Hepatocyte (in vitro differentiated cells): ENCODE results near the gene PLXNC1.

Experiments used
- EZH2 ChIP-seq: fragments of 200-600 bp; sonication (generic); IDR thresholded peaks from 2 replicates; pipeline ENCODE4 v1.6.1; 2016; ENCODE audit warnings: antibody characterized with exemption, mild to moderate bottlenecking, borderline replicate concordance
- EZH2phosphoT487 ChIP-seq: fragments of 200-600 bp; sonication (generic); IDR thresholded peaks from one replicate; pipeline ENCODE4 v1.6.1; 2018; ENCODE audit warnings: antibody characterized with exemption, mild to moderate bottlenecking, low read depth, moderate library complexity; ENCODE audit not compliant: unreplicated experiment, severe bottlenecking
- TF ChIP-seq, protein P1 (sequence below): fragments of 200-600 bp; sonication (generic); IDR thresholded peaks from 2 replicates; pipeline ENCODE4 v1.5.1; 2016; ENCODE audit warnings: antibody characterized with exemption, mild to moderate bottlenecking; ENCODE audit not compliant: poor library complexity

DNA sequence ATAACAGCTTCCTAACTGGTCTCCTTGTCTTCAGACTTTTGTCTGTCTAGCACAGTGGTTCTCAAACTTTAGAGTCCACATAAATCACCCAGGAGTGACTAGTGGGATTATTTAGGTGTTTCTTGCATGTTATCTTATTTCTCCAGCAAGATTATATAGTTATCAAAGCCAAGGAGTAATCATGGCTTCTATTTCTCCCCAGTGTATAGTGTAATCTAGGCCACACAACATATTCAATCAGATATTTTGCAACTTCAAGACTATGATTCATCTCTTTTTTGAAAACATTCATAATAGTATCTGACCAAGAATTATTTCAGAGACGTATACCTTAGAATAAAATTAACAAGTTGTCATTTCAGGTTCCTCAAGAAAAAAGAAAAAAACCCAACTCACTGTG, 179.4 kb downstream of the PLXNC1 start:
- TF ChIP-seq, protein P1, sequence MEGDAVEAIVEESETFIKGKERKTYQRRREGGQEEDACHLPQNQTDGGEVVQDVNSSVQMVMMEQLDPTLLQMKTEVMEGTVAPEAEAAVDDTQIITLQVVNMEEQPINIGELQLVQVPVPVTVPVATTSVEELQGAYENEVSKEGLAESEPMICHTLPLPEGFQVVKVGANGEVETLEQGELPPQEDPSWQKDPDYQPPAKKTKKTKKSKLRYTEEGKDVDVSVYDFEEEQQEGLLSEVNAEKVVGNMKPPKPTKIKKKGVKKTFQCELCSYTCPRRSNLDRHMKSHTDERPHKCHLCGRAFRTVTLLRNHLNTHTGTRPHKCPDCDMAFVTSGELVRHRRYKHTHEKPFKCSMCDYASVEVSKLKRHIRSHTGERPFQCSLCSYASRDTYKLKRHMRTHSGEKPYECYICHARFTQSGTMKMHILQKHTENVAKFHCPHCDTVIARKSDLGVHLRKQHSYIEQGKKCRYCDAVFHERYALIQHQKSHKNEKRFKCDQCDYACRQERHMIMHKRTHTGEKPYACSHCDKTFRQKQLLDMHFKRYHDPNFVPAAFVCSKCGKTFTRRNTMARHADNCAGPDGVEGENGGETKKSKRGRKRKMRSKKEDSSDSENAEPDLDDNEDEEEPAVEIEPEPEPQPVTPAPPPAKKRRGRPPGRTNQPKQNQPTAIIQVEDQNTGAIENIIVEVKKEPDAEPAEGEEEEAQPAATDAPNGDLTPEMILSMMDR: no peak
- no peak for TF ChIP-seq EZH2phosphoT487
- TF ChIP-seq EZH2: no peak
